H1 (cell line): ENCODE results near the gene TIE1. TPM values are rescaled to one million over a fixed set of nuclear protein-coding genes. Genes with fewer than 3 reads are reported as not detected.

Experiments
- CTCF ChIA-PET: fragments of 300-600 bp; sonication (Branson Sonifier 250); formaldehyde crosslinking; loops from one replicate; lab custom pipeline; 2021; ENCODE audit not compliant: partially characterized antibody; lab: Charles Lee
- POLR2A ChIA-PET: fragments of 300-600 bp; sonication (Branson Sonifier 250); formaldehyde crosslinking; loops from one replicate; lab custom pipeline; 2021; ENCODE audit warnings: inconsistent platforms; ENCODE audit not compliant: partially characterized antibody; lab: Charles Lee
- DNase-seq, 2 experiments: peaks; one replicate each; pipeline versions ENCODE4 v3.0.0 to v3.0.0-alpha.2; 2010 to 2022; ENCODE audit warnings: low spot score in 2 of 2, low read depth in 1 of 2, mixed read lengths in 1 of 2
- FAIRE-seq: peaks from 2 replicates; lab custom pipeline; 2011; peaks lifted over from hg19 to GRCh38; lab: Jason Lieb, UNC
- H2AFZ ChIP-seq: 2 replicates; pipeline ENCODE4 v1.8.1; 2012; ENCODE audit warnings: low read length, inconsistent platforms
- H2AK5ac ChIP-seq: 2 replicates; pipeline ENCODE4 v1.6.1; 2013; ENCODE audit warnings: low read depth, low read length
- H2BK120ac ChIP-seq: replicated peaks from 2 replicates; pipeline ENCODE3; 2013; ENCODE audit warnings: low read depth, low read length, inconsistent platforms
- H2BK12ac ChIP-seq: 2 replicates; pipeline ENCODE4 v1.6.1; 2013; ENCODE audit warnings: low read depth, low read length
- H2BK15ac ChIP-seq: 2 replicates; pipeline ENCODE4 v1.6.1; 2013; ENCODE audit warnings: low read length
- H2BK20ac ChIP-seq: 2 replicates; pipeline ENCODE4 v1.6.1; 2013; ENCODE audit warnings: low read length
- H2BK5ac ChIP-seq: 2 replicates; pipeline ENCODE4 v1.6.1; 2013; ENCODE audit warnings: low read depth, low read length
- H3K14ac ChIP-seq: 2 replicates; pipeline ENCODE4 v1.6.1; 2013; ENCODE audit warnings: inconsistent platforms; ENCODE audit not compliant: insufficient read length
- H3K18ac ChIP-seq: 2 replicates; pipeline ENCODE4 v1.6.1; 2013; ENCODE audit warnings: low read length; ENCODE audit errors: extremely low read depth
- H3K23ac ChIP-seq: 2 replicates; pipeline ENCODE4 v1.6.1; 2013; ENCODE audit warnings: inconsistent platforms; ENCODE audit not compliant: insufficient read length
- H3K23me2 ChIP-seq: 2 replicates; pipeline ENCODE4 v1.6.1; 2013; ENCODE audit warnings: low read depth, low read length
- H3K27ac ChIP-seq: 2 replicates; pipeline ENCODE4 v1.6.1; 2011; ENCODE audit warnings: low read depth, low read length, inconsistent platforms
- H3K27me3 ChIP-seq, 4 experiments: replicated peaks in 1 of 4; 1 replicate in 1 of 4; 2 replicates in 3 of 4; pipeline versions ENCODE4 v1.6.1 to v1.8.1; 2011 to 2013; ENCODE audit warnings: low read length in 3 of 4, mild to moderate bottlenecking in 3 of 4, inconsistent platforms in 2 of 4, mixed read lengths in 2 of 4, moderate library complexity in 1 of 4; ENCODE audit not compliant: control insufficient read depth in 3 of 4, insufficient read depth in 3 of 4; ENCODE audit errors: extremely low read depth in 1 of 4
- H3K36me3 ChIP-seq, 4 experiments: 2 replicates each; pipeline versions ENCODE4 v1.6.1 to v1.8.1; 2011 to 2013; ENCODE audit warnings: mild to moderate bottlenecking in 4 of 4, low read length in 3 of 4, moderate library complexity in 2 of 4, control low read depth in 1 of 4, inconsistent platforms in 1 of 4; ENCODE audit not compliant: insufficient read depth in 4 of 4, control insufficient read depth in 2 of 4
- H3K4ac ChIP-seq: replicated peaks from 2 replicates; pipeline ENCODE3; 2013; ENCODE audit warnings: low read length, low read depth, mixed read lengths, inconsistent platforms; ENCODE audit not compliant: insufficient read length
- H3K4me1 ChIP-seq, 4 experiments: replicated peaks in 1 of 4; 1 replicate in 1 of 4; 2 replicates in 3 of 4; pipeline versions ENCODE4 v1.6.1 to v1.8.1; 2011 to 2013; ENCODE audit warnings: low read length in 3 of 4, inconsistent platforms in 2 of 4, mixed read lengths in 1 of 4; ENCODE audit not compliant: insufficient read depth in 4 of 4, control insufficient read depth in 3 of 4
- H3K4me2 ChIP-seq, 2 experiments: 2 replicates each; pipeline versions ENCODE4 v1.6.1 to v1.8.1; 2011 to 2013; ENCODE audit warnings: low read depth in 2 of 2, low read length in 2 of 2, control low read depth in 1 of 2, inconsistent platforms in 1 of 2, mild to moderate bottlenecking in 1 of 2; ENCODE audit not compliant: insufficient read depth in 1 of 2
- H3K4me3 ChIP-seq, 4 experiments: fragments of 200-600, 300-600 bp in 1 of 4; sonication (generic), shearing (Covaris generic), sonication (Bioruptor Twin) in 1 of 4; 2 replicates each; pipeline versions ENCODE4 v1.5.1 to v1.8.1; 2011 to 2016; ENCODE audit warnings: low read length in 4 of 4, low read depth in 3 of 4, control low read depth in 2 of 4, inconsistent platforms in 2 of 4, mild to moderate bottlenecking in 2 of 4, mixed read lengths in 1 of 4, moderate library complexity in 1 of 4; ENCODE audit not compliant: insufficient read depth in 2 of 4; ENCODE audit errors: extremely low read depth in 1 of 4
- H3K56ac ChIP-seq: replicated peaks from 2 replicates; pipeline ENCODE3; 2013; ENCODE audit warnings: low read depth, mild to moderate bottlenecking, mixed read lengths, low read length, inconsistent platforms; ENCODE audit not compliant: insufficient read length
- H3K79me1 ChIP-seq: 2 replicates; pipeline ENCODE4 v1.6.1; 2013; ENCODE audit warnings: low read depth, low read length, control low read depth
- H3K79me2 ChIP-seq, 2 experiments: 2 replicates each; pipeline versions ENCODE4 v1.6.1 to v1.8.1; 2012 to 2013; ENCODE audit warnings: low read length in 2 of 2, mild to moderate bottlenecking in 2 of 2, inconsistent platforms in 1 of 2; ENCODE audit not compliant: insufficient read depth in 2 of 2, control insufficient read depth in 1 of 2
- H3K9ac ChIP-seq, 4 experiments: replicated peaks in 1 of 4; 1 replicate in 1 of 4; 2 replicates in 3 of 4; pipeline versions ENCODE4 v1.6.1 to v1.8.1; 2011 to 2013; ENCODE audit warnings: low read depth in 3 of 4, low read length in 3 of 4, control low read depth in 2 of 4, mild to moderate bottlenecking in 2 of 4, moderate library complexity in 2 of 4, inconsistent platforms in 1 of 4; ENCODE audit errors: extremely low read depth in 1 of 4
- H3K9me3 ChIP-seq, 2 experiments: 2 replicates each; pipeline versions ENCODE4 v1.6.1 to v1.8.1; 2012 to 2013; ENCODE audit warnings: mild to moderate bottlenecking in 2 of 2, moderate library complexity in 2 of 2, control low read depth in 1 of 2, inconsistent platforms in 1 of 2, low read depth in 1 of 2, low read length in 1 of 2, mixed read lengths in 1 of 2; ENCODE audit not compliant: insufficient read depth in 2 of 2
- H4K20me1 ChIP-seq, 2 experiments: replicated peaks in 1 of 2; 2 replicates each; pipeline versions ENCODE3 to v1.8.1; 2011 to 2013; ENCODE audit warnings: inconsistent platforms in 2 of 2, low read length in 2 of 2, mild to moderate bottlenecking in 1 of 2; ENCODE audit not compliant: insufficient read depth in 2 of 2, control insufficient read depth in 1 of 2
- H4K5ac ChIP-seq: 2 replicates; pipeline ENCODE4 v1.6.1; 2013; ENCODE audit warnings: low read length, low read depth, mixed read lengths, inconsistent platforms; ENCODE audit not compliant: insufficient read length
- H4K8ac ChIP-seq: 2 replicates; pipeline ENCODE4 v1.8.0; 2013; ENCODE audit warnings: mild to moderate bottlenecking, moderate library complexity, low read length, inconsistent platforms; ENCODE audit not compliant: insufficient read depth; ENCODE audit errors: extremely low read depth
- H4K91ac ChIP-seq: replicated peaks from 2 replicates; pipeline ENCODE3; 2013; ENCODE audit warnings: low read length, mixed read lengths, inconsistent platforms; ENCODE audit not compliant: insufficient read length
- EZH2 ChIP-seq: fragments of 200-600 bp; sonication (generic); IDR thresholded peaks from 2 replicates; pipeline ENCODE4 v1.7.1; 2012; ENCODE audit warnings: low read depth, mild to moderate bottlenecking, moderate library complexity, low read length, inconsistent platforms; ENCODE audit not compliant: severe bottlenecking
- RBBP5 ChIP-seq: IDR thresholded peaks from 2 replicates; pipeline ENCODE4 v1.7.1; 2012; ENCODE audit warnings: low read depth, mild to moderate bottlenecking, inconsistent platforms, low read length, moderate library complexity, borderline replicate concordance
- WGBS, 2 experiments: shearing (Covaris generic) in 1 of 2; methylation state at CpG; one replicate each; pipeline versions ENCODE4 v1.1.6 to v1.1.7; 2013 to 2015; ENCODE audit warnings: low lambda C conversion rate in 2 of 2, mixed read lengths in 2 of 2, inconsistent platforms in 1 of 2, low coverage in 1 of 2, missing lambda C conversion rate in 1 of 2; ENCODE audit not compliant: insufficient replicate concordance in 2 of 2, insufficient coverage in 1 of 2, insufficient read length in 1 of 2; ENCODE audit errors: extremely low coverage in 1 of 2, missing lambda C conversion rate in 1 of 2; 5-methylcytosine and 5-hydroxymethylcytosine counted together
- polyA plus RNA-seq, 7 experiments: library from polyadenylated mRNA; depleted of rRNA in 3 of 7; stranded (reverse) in 5 of 7; unstranded in 2 of 7; fragments of >200 nt in 5 of 7; fragments of 200-250 nt in 2 of 7; gene quantifications; 1 replicate in 5 of 7; 2 replicates in 1 of 7; 4 replicates in 1 of 7; pipeline versions ENCODE4 v1.2.1 to v1.2.3, GENCODE V29; 2011 to 2013; ENCODE audit warnings: missing spikeins in 2 of 7, mixed read lengths in 2 of 7
- total RNA-seq: library from RNA; stranded (reverse); fragmentation: NEBNext Ultra II Directional; extraction: Animal tissue kit (Norgen Biotek cat#: 25700); gene quantifications from 2 replicates; pipeline ENCODE4 v1.2.1, GENCODE V29; 2021

The TIE1 gene
- total and polyA plus RNA-seq, 2 of the 8 experiments (the other 6 are each of a cell fraction or from before 2014, with no cell fraction given) = 0.74 to 2.2 TPM

- Histone ChIP-seq H2BK120ac (no peak overlapping the region), H3K9me3 (no peaks in the 10 kb centered on the region), H2AFZ (no peak overlapping the region), H3K36me3 (no peaks in the 10 kb centered on the region), H2BK12ac (0 out of 2 replicates have a peak overlapping the region, but pooled peaks have one; percentile 97), H4K91ac (no peak overlapping the region), H3K4me3 (no peak overlapping the region), H3K27ac (no peak overlapping the region), H3K27me3 (no peaks in the 10 kb centered on the region; a peak in 1 of 7 replicates), H4K20me1 (no peaks in the 10 kb centered on the region), H2BK5ac (peak overlapping the region; percentile 90; the same call in 1 of the 2 replicates), H3K23ac (no peak overlapping the region), H2BK20ac (no peak overlapping the region), H3K23me2 (peaks cover 3% of the 10 kb centered on the region; the same call in 1 of the 2 replicates), H4K8ac (no peak overlapping the region), H3K56ac (no peak overlapping the region), H2AK5ac (peak overlapping the region; percentile 65; the same call in 1 of the 2 replicates), H2BK15ac (no peak overlapping the region), H3K9ac (no peak overlapping the region), H3K79me2 (no peaks in the 10 kb centered on the region), H3K4ac (no peak overlapping the region), H4K5ac (no peak overlapping the region), H3K4me2 (peak overlapping the region in 1 of 2 experiments; percentile 99; a peak in 1 of 4 replicates), H3K4me1 (peaks cover 0 to 15% (median 12%) of the 10 kb centered on the region in 4 experiments; a peak in 6 of 7 replicates), H3K18ac (no peak overlapping the region), H3K14ac (no peak overlapping the region), H3K79me1 (no peaks in the 10 kb centered on the region; the same call in none of the 2 replicates)
- FAIRE-seq (no peak), DNase-seq (no peak)
- TF ChIP-seq EZH2 (no peak), RBBP5 (no peak)
- ChIA-PET CTCF (interaction anchor here (0.6 to 3.8 kb wide), 9 partner anchors 10 to 370 kb away, joined by 3 to 26 read pairs (median 12); no protein-coding TSS in a partner anchor), POLR2A (interaction anchor here (2.0 to 4.4 kb wide), 2 partner anchors 13 to 74 kb away, joined by 12 to 31 read pairs; partner anchors contain the start of genes CDC20 and TMEM125)
- 88% methylated on average over 3 of the region's 3 CpGs; no CpG with 5 or more reads in 1 of the 2 experiments for whole genome bisulfite sequencing, 2 experiments
Measured at GRCh38 chr1:43284065-43284464, 16.7 kb upstream of the TIE1 start.
